ENCODE results near the gene TRIM44.

Gene TRIM44

DNA sequence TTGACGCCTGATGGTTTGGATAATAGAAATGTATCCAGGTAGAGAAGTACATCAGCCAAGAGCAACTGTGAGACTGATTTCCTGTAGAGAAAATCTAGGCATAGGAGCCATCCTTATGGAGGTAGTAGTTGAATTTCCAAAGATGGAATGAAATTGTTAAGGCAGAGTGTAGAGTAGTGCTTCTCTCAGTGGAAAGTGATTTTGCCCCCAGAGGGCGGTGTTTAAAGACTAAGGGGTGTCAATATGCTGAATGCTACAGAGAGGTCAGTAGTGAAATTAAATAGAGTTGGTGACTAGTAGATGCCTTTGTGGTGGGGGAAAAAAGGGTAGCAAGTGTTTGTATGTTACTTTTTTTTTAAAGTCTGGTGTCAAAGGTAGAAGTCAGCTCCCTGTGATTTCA is 54.5 kb downstream of the TRIM44 start:
- no peak overlapping the region for H3K27ac ChIP-seq
- TF ChIP-seq, protein P1, sequence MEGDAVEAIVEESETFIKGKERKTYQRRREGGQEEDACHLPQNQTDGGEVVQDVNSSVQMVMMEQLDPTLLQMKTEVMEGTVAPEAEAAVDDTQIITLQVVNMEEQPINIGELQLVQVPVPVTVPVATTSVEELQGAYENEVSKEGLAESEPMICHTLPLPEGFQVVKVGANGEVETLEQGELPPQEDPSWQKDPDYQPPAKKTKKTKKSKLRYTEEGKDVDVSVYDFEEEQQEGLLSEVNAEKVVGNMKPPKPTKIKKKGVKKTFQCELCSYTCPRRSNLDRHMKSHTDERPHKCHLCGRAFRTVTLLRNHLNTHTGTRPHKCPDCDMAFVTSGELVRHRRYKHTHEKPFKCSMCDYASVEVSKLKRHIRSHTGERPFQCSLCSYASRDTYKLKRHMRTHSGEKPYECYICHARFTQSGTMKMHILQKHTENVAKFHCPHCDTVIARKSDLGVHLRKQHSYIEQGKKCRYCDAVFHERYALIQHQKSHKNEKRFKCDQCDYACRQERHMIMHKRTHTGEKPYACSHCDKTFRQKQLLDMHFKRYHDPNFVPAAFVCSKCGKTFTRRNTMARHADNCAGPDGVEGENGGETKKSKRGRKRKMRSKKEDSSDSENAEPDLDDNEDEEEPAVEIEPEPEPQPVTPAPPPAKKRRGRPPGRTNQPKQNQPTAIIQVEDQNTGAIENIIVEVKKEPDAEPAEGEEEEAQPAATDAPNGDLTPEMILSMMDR (IDR thresholded peaks at IDR 0.05), result 0 out of 2 replicates have a peak, but pooled peaks have one; percentile 5
- no peak for TF ChIP-seq ZFX (IDR thresholded peaks at IDR 0.05; ENCODE audit: borderline replicate concordance)

DNA sequence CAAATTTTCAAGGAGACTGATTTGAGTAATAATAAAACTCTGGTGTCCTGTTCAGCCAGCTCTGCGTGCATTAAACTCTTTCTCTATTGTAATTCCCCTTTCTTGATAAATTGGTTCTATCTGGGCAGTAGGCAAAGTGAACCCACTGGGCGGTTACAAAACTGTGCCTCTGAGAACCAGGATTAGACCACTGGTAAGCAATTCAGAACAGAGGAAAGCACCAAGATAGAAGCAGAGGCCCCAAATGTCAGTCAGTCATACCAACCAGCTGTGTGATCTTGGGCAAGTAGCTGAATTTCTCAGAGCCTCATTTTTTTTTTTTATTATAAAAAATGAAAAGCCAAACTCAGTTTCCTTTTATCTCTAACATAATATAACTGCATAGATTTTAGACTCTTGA is 54.9 kb downstream of the TRIM44 start:
- H3K27ac ChIP-seq, result no peak overlapping the region
- TF ChIP-seq ZFX (IDR thresholded peaks at IDR 0.05; ENCODE audit: borderline replicate concordance), result no peak
- TF ChIP-seq, protein P1 (IDR thresholded peaks at IDR 0.05), result no peak

DNA sequence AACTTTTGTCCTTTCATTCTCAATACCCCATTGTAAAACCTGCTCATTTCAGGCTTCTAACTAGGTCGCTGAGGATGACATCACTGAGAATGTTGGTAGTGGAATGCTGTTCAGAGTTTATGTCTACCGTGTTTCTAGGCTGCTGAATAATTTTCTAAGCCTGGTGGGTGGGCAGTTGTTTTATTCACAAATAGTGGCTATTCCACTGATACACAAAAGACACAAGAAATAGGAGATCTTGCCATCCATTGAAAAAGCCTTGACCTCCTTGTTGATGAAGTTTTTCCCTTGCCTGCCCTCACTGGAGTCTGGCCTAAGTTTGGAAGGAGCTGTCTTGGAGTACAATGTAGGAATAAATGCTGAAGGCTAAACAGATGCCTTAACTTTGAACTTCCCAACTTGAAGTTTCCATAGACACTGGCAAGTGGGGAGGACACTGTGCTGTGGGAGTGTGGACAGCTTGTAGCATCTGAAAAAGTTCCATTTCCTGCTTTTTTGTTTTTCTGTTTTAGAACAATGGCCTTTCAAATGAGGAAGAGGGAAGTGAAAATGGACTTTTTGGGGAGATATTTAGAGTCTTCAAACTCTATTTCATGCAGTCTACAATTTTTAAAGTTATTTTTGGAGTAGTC is 59.2 kb downstream of the TRIM44 start:
- TF ChIP-seq, protein P1 (IDR thresholded peaks at IDR 0.05), result no peak
- no peak for TF ChIP-seq ZFX (IDR thresholded peaks at IDR 0.05; ENCODE audit: borderline replicate concordance)
- no peak overlapping the region for H3K27ac ChIP-seq

DNA sequence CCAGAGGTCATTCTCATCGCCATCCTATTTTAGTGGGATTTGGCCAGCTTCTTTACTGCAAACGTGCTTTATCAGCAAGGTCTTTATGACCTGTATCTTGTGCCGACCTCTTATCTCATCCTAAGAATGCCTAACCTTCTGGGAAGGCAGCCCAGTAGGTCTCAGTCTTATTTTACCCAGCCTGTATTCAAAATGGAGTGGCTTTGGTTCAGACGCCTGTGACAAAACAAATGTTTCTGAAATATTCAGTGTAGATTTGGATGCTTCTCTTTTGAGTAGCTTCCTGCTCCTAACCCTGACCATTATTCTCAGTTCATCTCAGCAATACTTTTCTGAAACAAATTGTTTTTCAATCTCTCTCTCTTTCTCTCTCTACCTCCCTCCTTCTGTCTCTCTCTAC is 60.1 kb downstream of the TRIM44 start:
- TF ChIP-seq ZFX (IDR thresholded peaks at IDR 0.05; ENCODE audit: borderline replicate concordance), result no peak
- TF ChIP-seq, protein P1 (IDR thresholded peaks at IDR 0.05), result no peak
- H3K27ac ChIP-seq, result no peak overlapping the region

DNA sequence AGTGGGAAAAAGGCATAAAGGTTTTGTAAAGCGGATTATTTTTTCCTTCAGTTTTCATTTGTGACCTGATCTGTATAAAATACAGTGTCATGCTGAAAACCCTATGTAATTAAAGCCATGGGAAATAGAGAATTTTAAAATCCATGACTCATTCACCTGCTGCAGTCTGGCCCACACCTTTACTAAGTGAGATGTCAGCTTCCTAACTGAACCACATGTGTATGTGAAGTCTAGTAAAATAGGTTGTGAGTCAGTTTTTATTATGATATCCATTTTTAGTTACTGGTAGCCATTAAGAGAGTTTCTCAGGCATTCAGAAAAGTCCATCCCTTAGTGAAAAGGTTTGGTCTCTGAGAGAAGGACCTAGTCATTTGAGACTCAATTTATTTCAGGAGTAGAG is 60.9 kb downstream of the TRIM44 start:
- no peak for TF ChIP-seq ZFX (IDR thresholded peaks at IDR 0.05; ENCODE audit: borderline replicate concordance)
- TF ChIP-seq, protein P1 (IDR thresholded peaks at IDR 0.05), result no peak
- no peak overlapping the region for H3K27ac ChIP-seq

DNA sequence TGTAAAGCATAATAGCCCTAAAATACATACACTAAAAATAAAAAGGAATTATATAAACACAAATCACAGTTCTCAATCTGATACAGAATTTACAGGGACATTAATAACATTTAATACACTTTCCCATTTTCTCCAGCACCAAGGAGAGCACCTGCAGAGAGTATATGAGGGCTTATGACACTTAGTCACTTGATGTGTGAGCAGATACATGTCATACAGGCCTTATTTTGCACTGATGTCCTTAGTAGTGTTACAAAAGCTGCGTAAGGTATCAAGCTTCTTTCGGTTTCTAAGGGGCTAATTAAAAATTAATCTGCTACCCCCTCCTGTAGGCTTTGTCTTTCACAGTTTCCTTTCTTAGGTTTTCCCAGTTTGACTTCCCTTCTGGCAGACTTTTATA is 61.3 kb downstream of the TRIM44 start:
- H3K27ac ChIP-seq, result no peak overlapping the region
- TF ChIP-seq ZFX (IDR thresholded peaks at IDR 0.05; ENCODE audit: borderline replicate concordance), result no peak

DNA sequence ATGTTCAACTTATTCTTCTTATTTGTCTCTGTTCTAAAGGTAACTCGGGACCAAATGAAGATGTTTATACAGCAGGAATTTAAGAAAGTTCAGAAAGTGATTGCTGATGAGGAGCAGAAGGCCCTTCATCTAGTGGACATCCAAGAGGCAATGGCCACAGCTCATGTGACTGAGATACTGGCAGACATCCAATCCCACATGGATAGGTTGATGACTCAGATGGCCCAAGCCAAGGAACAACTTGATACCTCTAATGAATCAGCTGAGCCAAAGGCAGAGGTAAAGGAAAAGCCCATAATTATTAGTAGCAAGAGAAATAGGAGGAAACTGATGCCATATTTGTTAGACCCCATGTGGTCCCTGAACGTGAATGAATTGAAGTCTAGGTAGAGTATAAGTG is 63.3 kb downstream of the TRIM44 start:
- no peak overlapping the region for H3K27ac ChIP-seq
- TF ChIP-seq ZFX (IDR thresholded peaks at IDR 0.05; ENCODE audit: borderline replicate concordance), result no peak
- TF ChIP-seq, protein P1 (IDR thresholded peaks at IDR 0.05), result no peak

DNA sequence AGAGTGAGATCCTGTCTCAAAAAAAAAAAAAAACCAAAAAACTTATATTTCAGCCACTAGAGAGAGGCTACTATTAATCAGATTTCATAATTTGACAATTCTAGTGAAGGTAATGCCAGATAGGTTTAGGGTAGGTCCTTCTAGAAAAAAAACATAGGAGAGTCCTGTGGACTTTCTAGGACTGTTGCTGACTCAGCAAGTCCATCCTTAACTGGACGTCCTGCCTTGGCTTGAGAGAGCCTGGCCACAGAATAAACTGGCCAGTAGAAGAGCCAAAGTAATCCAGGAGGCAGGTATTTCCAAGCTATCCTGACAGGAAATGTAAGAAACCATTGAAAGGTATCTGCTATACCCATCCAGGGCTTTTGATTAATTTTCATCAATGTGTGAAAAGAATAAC is 64.6 kb downstream of the TRIM44 start:
- no peak for TF ChIP-seq ZFX (IDR thresholded peaks at IDR 0.05; ENCODE audit: borderline replicate concordance)
- TF ChIP-seq, protein P1 (IDR thresholded peaks at IDR 0.05), result no peak

More for the DNA sequence above, 64.6 kb downstream of the TRIM44 start:
- no peak overlapping the region for H3K27ac ChIP-seq
